GM10248 (cell line): ENCODE results near the gene MKX.

ENCODE experiments used
- CTCF ChIA-PET: fragments of 300-600 bp; sonication (Branson Sonifier 250); formaldehyde crosslinking; extraction: SDS; loops from one replicate; lab custom pipeline; 2021; ENCODE audit warnings: antibody characterized with exemption; lab: Yijun Ruan, JAX
- POLR2A ChIA-PET: fragments of 350-650 bp; sonication (Branson Sonifier 250); formaldehyde crosslinking; extraction: SDS; loops from one replicate; lab custom pipeline; 2020; ENCODE audit warnings: antibody characterized with exemption; lab: Yijun Ruan, JAX
- DNase-seq: peaks from one replicate; pipeline ENCODE4 v3.0.0; 2012; ENCODE audit errors: extremely low spot score
- CTCF ChIP-seq: IDR thresholded peaks from 2 replicates; pipeline ENCODE4 v1.5.1; 2012; ENCODE audit warnings: mild to moderate bottlenecking, low read depth; ENCODE audit errors: extremely low read depth, missing control alignments, control extremely low read depth

MKX gene

GRCh38 chr10:27643301-27643700, 102.3 kb downstream of the MKX start:
- TF ChIP-seq CTCF = no peak
- POLR2A ChIA-PET = no interaction called here
- DNase-seq = no peak
- CTCF ChIA-PET = interaction anchor here (0.7 kb wide), 1 partner anchor 14 kb away, joined by 4 read pairs; no protein-coding TSS in a partner anchor

GRCh38 chr10:27642023-27642589, 103.5 kb downstream of the MKX start:
- CTCF ChIA-PET = no interaction called here
- TF ChIP-seq CTCF = no peak
- POLR2A ChIA-PET = no interaction called here
- no peak for DNase-seq

- no peak for TF ChIP-seq CTCF
- POLR2A ChIA-PET = no interaction called here
- DNase-seq = no peak
- CTCF ChIA-PET = interaction anchor here (1.3 to 1.7 kb wide), 3 partner anchors 10 to 15 kb away, joined by 3 to 4 read pairs (median 3); no protein-coding TSS in a partner anchor
Observed at GRCh38 chr10:27638071-27638750, 107.4 kb downstream of the MKX start.

- TF ChIP-seq CTCF = no peak
- DNase-seq = no peak
- ChIA-PET POLR2A (no interaction called here), CTCF (interaction anchor here (1.0 to 1.7 kb wide), 4 partner anchors 10 to 17 kb away, joined by 3 to 4 read pairs (median 3); no protein-coding TSS in a partner anchor)
Observed at GRCh38 chr10:27637601-27638000, 108.0 kb downstream of the MKX start.

GRCh38 chr10:27636816-27637215, 108.8 kb downstream of the MKX start:
- ChIA-PET POLR2A (no interaction called here), CTCF (interaction anchor here (1.0 to 1.7 kb wide), 2 partner anchors 16 to 18 kb away, joined by 3 read pairs; no protein-coding TSS in a partner anchor)
- DNase-seq = no peak
- no peak for TF ChIP-seq CTCF

- DNase-seq = no peak
- POLR2A ChIA-PET = no interaction called here
- no peak for TF ChIP-seq CTCF
- CTCF ChIA-PET = interaction anchor here (1.2 kb wide), 1 partner anchor 16 kb away, joined by 3 read pairs; no protein-coding TSS in a partner anchor
Observed at GRCh38 chr10:27635699-27636270, 109.8 kb downstream of the MKX start.
